ENCODE data around the gene COX8C. TPM values are rescaled to one million over a fixed set of nuclear protein-coding genes. Genes with fewer than 3 reads are reported as not detected.

COX8C gene
- total RNA-seq, 1 experiment from 2014 or later, result not detected

- no peaks in the 10 kb centered on the region for H3K79me2 ChIP-seq (ENCODE audit: low read depth)
- no peak for DNase-seq
- no peaks in the 10 kb centered on the region; the same call in 1 of the 2 replicates for H3K9me2 ChIP-seq (ENCODE audit: insufficient read depth)
- H3K4me1 ChIP-seq (replicated peaks; ENCODE audit: insufficient read depth), result no peaks in the 10 kb centered on the region
- TF ChIP-seq EZH2 (IDR thresholded peaks at IDR 0.05; ENCODE audit: low read depth) (no peak), CTCF (conservative IDR thresholded peaks at IDR 0.05) (no peak)
- H3K4me2 ChIP-seq, result no peak overlapping the region
- no peak overlapping the region for H3K27ac ChIP-seq
- H3K9me3 ChIP-seq (ENCODE audit: insufficient read depth, low read depth), result no peaks in the 10 kb centered on the region
- no peaks in the 10 kb centered on the region for H3K36me3 ChIP-seq (ENCODE audit: low read depth)
- no peaks in the 10 kb centered on the region for H3F3A ChIP-seq (ENCODE audit: insufficient read depth, low read depth)
- H3K27me3 ChIP-seq (ENCODE audit: insufficient read depth, low read depth), result peaks cover 25% of the 10 kb centered on the region
- H4K20me1 ChIP-seq (ENCODE audit: insufficient read depth), result no peaks in the 10 kb centered on the region; the same call in 1 of the 2 replicates
- BruUV-seq (replicated peaks), result no TSS peak
- no peak overlapping the region for H2AFZ ChIP-seq
- ChIA-PET POLR2A (ENCODE audit: unreplicated experiment) (no interaction called here), CTCF (no interaction called here)
- intact Hi-C loops (cut with micrococcal nuclease; ENCODE audit: unreplicated experiment), result no loop called here
- H3K4me3 ChIP-seq, result no peak overlapping the region
These were observed 22.8 kb downstream of the COX8C start for GRCh38 chr14:93369713-93370266.

- intact Hi-C loops (cut with micrococcal nuclease; ENCODE audit: unreplicated experiment), result no loop called here
- H3K4me3 ChIP-seq, result no peak overlapping the region
- no peak overlapping the region for H2AFZ ChIP-seq
- H4K20me1 ChIP-seq (ENCODE audit: insufficient read depth), result no peaks in the 10 kb centered on the region
- DNase-seq, result no peak
- no TSS peak for BruUV-seq (replicated peaks)
- no peaks in the 10 kb centered on the region for H3K4me1 ChIP-seq (replicated peaks; ENCODE audit: insufficient read depth)
- TF ChIP-seq CTCF (conservative IDR thresholded peaks at IDR 0.05) (no peak), EZH2 (IDR thresholded peaks at IDR 0.05; ENCODE audit: low read depth) (no peak)
- H3K79me2 ChIP-seq (ENCODE audit: low read depth), result no peaks in the 10 kb centered on the region
- no peak overlapping the region for H3K27ac ChIP-seq
- H3K36me3 ChIP-seq (ENCODE audit: low read depth), result no peaks in the 10 kb centered on the region
- ChIA-PET POLR2A (ENCODE audit: unreplicated experiment) (no interaction called here), CTCF (no interaction called here)
- peaks cover 77% of the 10 kb centered on the region for H3K27me3 ChIP-seq (ENCODE audit: insufficient read depth, low read depth)
- no peaks in the 10 kb centered on the region; the same call in 1 of the 2 replicates for H3K9me2 ChIP-seq (ENCODE audit: insufficient read depth)
- no peak overlapping the region for H3K4me2 ChIP-seq
- H3F3A ChIP-seq (ENCODE audit: insufficient read depth, low read depth), result no peaks in the 10 kb centered on the region
- no peaks in the 10 kb centered on the region for H3K9me3 ChIP-seq (ENCODE audit: insufficient read depth, low read depth)
These were observed 28.7 kb downstream of the COX8C start for GRCh38 chr14:93375673-93376156.

GRCh38 chr14:93379831-93380230, 32.8 kb downstream of the COX8C start:
- H3K4me3 ChIP-seq, result no peak overlapping the region
- no peak for DNase-seq
- H3K27ac ChIP-seq, result no peak overlapping the region
- H3K36me3 ChIP-seq (ENCODE audit: low read depth), result no peaks in the 10 kb centered on the region
- no TSS peak for BruUV-seq (replicated peaks)
- ChIA-PET POLR2A (ENCODE audit: unreplicated experiment) (no interaction called here), CTCF (no interaction called here)
- H3K4me2 ChIP-seq, result no peak overlapping the region
- H3K27me3 ChIP-seq (ENCODE audit: insufficient read depth, low read depth), result peaks cover 73% of the 10 kb centered on the region
- TF ChIP-seq CTCF (conservative IDR thresholded peaks at IDR 0.05) (no peak), EZH2 (IDR thresholded peaks at IDR 0.05; ENCODE audit: low read depth) (no peak)
- no peaks in the 10 kb centered on the region for H3K9me2 ChIP-seq (ENCODE audit: insufficient read depth)
- H3K9me3 ChIP-seq (ENCODE audit: insufficient read depth, low read depth), result no peaks in the 10 kb centered on the region
- no peaks in the 10 kb centered on the region for H3F3A ChIP-seq (ENCODE audit: insufficient read depth, low read depth)
- H3K79me2 ChIP-seq (ENCODE audit: low read depth), result no peaks in the 10 kb centered on the region
- H3K4me1 ChIP-seq (replicated peaks; ENCODE audit: insufficient read depth), result no peaks in the 10 kb centered on the region
- H2AFZ ChIP-seq, result no peak overlapping the region
- H4K20me1 ChIP-seq (ENCODE audit: insufficient read depth), result no peaks in the 10 kb centered on the region
- intact Hi-C loops (cut with micrococcal nuclease; ENCODE audit: unreplicated experiment), result no loop called here
